RCC 7860 (cell line): ENCODE data around the gene TAF7L.
"Not testable (repeated sequence)": the region's sequence is repeated elsewhere in the genome, so short reads cannot be mapped to it uniquely, and the experiment has no call there.

Source experiments
- DNase-seq: peaks from one replicate; pipeline ENCODE4 v3.0.0-alpha.2; 2015; ENCODE audit warnings: low spot score
- FAIRE-seq: peaks from 2 replicates; lab custom pipeline; 2012; peaks lifted over from hg19 to GRCh38; lab: Jason Lieb, UNC

The TAF7L gene, protein sequence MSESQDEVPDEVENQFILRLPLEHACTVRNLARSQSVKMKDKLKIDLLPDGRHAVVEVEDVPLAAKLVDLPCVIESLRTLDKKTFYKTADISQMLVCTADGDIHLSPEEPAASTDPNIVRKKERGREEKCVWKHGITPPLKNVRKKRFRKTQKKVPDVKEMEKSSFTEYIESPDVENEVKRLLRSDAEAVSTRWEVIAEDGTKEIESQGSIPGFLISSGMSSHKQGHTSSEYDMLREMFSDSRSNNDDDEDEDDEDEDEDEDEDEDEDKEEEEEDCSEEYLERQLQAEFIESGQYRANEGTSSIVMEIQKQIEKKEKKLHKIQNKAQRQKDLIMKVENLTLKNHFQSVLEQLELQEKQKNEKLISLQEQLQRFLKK

DNA sequence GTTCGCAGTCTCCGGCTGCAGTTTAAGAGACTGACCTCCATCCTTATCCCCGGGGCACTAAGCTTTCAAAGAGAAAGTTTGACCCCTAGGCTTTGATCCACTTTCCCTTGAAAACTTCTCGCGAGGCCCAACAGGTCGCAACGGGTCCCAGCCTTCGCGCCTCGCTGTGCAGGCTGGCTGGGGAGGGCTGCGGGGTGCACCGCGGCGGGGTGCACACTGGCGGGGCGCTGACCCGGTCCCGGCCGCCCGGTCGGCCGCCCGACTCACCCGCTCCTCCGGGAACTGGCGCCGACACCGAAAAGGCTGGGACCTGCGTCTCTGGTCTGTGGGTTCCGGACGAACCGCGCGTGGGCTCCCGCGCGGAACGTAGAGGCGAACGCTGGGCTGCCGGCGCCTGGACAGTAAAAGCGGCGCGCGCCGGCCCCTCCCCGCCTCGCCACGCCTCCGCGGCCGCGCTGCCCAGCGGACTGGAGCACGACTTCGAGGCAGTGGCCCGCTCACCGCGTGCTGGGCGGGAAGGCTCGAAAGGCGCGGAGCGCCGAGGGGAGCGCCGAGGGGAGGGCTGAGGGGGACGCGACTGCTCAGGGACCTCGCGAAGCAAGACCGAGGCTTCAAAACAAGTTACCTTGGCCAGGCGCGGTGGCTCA is at the start of gene TAF7L:
Gene TAF7L, minus strand, starts transcription at position 378 of the 647 bp plus-strand sequence. CDS start 3,791 bp downstream, outside the sequence.
- no peak for DNase-seq
- no peak for FAIRE-seq

DNA sequence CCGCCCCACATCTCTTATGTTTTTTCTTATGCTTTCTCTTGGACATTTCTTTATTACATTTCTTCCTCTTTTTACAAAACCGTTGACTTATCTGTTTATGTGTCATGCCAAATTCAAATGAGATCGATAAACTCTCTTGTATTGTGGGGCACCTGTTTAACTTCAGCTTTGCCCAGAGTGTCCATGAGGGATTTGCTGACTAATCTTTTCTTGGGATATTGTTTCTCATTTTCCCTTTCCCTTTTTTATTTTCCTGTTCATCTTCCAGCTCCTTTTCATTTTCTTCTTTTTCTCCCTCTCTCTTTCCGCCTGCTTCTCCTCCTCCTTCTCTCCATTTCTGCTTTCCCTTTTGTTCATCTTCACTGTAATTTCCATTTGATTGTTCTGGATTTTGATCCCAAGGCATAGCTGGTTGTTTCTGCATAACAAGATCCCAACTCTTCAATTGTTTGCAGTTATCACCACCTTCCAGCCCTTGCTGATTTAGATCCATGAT is 46.7 kb upstream of the TAF7L start:
- no peak for FAIRE-seq
- no peak for DNase-seq

DNA sequence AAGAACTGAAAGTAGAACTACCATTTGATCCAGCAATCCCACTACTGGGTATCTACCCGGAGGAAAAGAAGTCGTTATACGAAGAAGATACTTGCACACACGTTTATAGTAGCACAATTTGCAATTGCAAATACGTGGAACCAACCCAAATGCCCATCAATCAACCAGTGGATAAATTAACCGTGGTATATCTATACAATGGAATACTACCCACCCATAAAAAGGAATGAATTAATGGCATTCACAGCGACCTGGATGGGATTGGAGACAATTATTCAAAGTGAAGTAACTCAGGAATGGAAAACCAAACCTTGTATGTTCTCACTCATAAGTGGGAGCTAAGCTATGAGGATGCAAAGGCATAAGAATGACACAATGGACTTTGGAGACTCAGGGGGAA is 43.2 kb upstream of the TAF7L start:
- FAIRE-seq, DNase-seq: not testable (repeated sequence)

DNA sequence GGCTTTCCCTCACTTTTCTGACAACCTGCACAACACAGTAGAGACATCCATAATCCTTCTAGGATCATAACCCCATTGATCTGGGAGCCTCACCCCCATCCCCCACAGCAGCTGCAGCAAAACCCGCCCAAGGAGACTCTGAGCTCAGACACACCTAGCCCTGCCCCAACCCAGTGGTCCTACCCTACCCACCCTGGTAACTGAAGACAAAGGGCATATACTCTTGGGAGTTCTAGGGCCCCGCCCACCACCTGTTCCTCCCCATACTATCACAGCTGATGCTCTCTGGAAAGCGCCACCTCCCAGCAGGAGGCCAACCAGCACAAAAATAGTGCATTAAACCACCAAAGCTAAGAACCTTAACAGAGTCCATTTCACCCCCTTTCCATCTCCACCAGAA is 35.5 kb upstream of the TAF7L start:
- not testable (repeated sequence) for FAIRE-seq

DNA sequence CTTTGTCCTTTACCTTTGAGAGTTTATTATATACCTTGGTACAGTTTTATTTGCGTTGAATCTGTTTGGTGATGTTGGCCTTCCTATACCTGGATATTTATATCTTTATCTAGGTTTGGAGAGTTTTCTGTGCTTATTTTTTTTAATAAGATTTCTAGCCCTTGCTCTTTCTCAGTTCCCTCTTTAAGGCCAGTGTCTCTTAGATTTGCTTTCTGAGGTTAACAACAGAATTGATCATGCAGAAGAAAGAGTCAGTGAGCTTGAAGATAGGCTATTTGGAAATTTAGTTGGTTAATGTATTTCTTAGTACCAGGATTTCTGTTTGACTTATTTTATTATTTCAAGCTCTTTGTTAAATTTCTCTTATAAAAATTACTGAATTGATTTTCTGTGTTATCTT is 12.7 kb upstream of the TAF7L start:
- no peak for DNase-seq
- no peak for FAIRE-seq

More for the DNA sequence above, 35.5 kb upstream of the TAF7L start:
- DNase-seq = not testable (repeated sequence)

DNA sequence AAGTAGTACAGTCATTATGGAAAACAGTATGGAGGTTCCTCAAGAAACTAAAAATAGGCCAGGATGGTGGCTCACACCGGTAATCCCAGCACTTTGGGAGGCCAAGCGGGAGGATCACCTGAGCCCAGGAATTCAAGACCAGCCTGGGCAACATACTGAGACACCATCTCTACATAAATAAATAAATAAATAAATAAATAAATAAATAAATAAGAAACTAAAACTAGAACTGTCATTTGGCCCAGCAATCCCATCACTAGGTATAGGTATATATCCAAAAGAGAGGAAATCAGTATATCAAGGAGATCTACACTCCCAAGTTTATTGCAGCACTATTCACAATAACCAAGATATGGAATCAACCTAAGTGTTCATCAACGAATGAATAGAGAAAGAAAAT is 4.5 kb upstream of the TAF7L start:
- DNase-seq, FAIRE-seq: not testable (repeated sequence)

DNA sequence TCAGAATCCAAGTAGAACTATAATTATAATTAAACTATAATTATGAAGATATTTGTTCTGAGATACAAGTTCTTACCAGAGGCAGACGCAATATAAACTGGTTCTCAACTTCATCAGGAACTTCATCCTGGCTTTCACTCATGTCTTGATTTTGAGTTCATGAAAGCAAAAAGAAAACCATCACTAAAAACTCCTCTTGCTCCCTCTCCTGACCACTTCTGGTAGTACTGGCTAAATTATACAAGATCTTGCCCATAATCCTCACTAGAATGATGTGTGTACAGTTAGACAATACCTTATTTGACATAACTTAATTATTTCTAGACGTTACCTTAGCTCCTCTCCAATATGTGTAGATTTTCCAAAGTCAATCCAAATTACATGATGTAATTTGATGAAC is 3.7 kb downstream of the TAF7L start:
- FAIRE-seq (peak; percentile 65), DNase-seq (peak; percentile 21)

DNA sequence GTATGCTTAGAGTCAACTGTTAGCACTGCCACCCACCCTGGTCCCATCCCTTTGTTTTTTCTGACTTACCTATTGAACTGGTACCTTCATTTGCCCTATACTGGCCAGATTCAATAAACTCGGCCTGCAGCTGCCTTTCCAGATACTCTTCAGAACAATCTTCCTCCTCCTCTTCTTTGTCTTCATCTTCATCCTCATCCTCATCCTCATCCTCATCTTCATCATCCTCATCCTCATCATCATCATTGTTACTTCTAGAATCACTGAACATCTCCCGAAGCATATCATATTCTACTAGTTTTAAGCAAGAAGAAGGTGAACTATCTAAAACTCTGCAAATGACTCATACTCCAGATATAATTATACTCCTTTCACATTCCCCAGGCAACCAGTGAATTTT is 14.9 kb downstream of the TAF7L start:
- no peak for DNase-seq
- no peak for FAIRE-seq

DNA sequence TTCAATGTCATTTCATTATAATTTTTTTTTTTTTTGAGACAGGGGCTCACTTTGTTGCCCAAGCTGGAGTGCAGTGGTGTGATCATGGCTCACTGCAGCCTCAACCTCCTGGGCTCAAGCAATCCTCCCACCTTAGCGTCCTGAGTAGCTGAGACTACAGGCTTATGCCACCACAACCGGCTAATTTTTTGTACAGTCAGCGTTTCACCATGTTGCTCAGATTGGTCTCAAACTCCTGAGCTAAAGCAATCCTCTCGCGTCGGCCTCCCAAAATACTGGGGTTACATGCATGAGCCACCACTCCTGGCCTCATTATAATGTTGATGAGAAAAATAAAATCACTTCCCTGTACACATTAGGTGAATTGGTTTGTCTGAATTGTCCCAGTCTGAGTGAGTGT is 16.9 kb downstream of the TAF7L start:
- FAIRE-seq (no peak), DNase-seq (no peak)

DNA sequence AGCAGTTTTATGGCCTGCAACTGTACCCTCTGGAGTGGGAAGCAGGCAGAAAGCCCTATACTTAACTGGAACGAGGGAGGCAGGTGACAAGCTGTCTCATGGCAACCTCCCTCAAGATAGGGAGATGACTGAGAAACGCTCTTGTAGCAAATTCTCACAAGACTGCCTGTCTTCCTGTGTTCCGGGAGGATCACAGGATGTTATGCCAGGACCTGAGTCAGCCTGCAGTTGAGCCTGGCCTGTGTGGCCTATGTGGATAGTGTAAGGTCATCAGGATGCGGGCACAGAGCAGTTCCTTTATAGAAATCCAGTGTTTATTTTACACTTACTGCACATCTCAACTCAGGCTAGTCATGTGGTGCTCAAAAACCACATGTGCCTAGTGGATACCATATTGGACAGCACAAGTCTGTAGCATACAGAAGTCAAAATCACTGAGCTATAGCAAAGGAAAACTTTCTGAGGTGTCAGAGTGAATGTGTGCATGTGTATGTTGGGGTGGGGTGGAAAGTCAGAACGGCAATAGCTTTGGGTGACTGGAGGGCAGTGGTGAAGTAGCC is 25.2 kb downstream of the TAF7L start:
- DNase-seq = peak; percentile 67

DNA sequence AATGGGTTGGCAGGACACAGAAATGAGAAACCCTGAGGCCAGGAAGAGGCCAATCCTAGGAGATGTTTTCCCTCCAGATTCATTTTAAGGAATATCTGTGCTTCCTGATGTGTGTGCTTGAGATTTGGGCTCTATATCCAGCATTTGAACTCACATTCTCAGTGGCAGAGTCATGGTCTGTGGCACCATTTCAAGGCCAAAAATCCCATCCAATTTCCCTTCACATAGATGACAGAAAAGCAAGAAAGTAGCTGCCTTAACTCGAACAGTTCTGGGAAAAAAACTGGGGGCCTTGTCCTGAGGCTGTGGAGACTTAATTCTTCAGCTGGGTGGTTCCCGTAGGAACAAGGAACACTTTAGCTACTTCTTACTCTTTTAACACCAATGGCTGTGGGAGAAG is 27.4 kb downstream of the TAF7L start:
- no peak for FAIRE-seq
- no peak for DNase-seq

More for the DNA sequence above, 25.2 kb downstream of the TAF7L start:
- FAIRE-seq = peak; percentile 40

DNA sequence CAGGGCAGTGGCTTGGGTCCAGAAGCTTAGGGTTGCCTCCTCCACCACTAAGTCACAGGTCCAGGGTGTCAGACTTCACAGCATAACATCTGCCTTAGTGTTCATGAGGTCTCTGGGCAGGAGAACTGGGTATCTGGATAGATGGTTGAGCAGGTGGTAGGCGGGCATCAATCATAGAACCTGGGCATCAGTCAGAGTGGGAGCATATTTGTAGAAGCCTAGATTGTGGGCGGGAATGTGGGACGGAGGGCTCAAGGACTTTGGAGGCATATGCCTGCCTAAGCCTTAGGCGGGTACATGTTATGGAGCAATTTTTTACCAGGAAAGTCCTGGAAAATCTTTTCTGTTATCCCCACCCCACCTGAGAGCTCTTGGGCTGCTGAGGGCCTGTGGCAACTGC is 28.5 kb downstream of the TAF7L start:
- FAIRE-seq = no peak
- no peak for DNase-seq

DNA sequence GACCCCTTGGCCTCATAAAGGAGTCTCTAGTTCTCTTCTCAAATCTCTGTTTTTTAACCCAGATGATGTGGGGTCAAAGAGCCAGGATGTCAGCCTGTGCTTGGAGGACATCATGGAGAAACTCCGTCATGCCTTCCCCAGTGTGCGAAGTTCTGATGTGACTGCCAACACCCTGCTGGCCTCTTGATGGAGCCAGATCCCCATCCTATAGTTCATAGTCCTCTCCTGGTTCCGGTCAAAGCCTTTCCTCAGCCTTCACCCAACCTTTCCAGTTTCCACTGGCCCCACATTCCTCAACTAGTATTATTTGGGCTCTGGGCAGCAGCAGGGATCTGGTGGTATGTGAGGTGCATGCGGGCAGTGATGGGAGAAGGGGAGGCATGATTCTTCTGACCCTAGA is 30.7 kb downstream of the TAF7L start:
- FAIRE-seq = no peak
- DNase-seq = no peak

DNA sequence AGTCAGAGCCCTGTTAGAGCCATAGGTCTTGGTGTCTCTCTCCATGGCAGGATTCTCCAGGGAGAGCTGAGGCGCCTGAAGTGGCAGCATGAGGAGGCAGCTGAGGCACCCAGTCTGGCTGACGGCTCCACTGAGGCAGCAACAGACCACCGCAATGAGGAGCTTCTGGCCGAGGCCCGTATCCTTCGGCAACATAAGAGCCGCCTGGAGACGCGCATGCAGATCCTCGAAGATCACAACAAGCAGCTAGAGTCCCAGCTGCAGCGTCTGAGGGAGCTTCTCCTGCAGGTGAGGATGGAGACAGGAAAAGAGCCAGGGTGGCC is 32.9 kb downstream of the TAF7L start:
- FAIRE-seq (no peak), DNase-seq (no peak)

DNA sequence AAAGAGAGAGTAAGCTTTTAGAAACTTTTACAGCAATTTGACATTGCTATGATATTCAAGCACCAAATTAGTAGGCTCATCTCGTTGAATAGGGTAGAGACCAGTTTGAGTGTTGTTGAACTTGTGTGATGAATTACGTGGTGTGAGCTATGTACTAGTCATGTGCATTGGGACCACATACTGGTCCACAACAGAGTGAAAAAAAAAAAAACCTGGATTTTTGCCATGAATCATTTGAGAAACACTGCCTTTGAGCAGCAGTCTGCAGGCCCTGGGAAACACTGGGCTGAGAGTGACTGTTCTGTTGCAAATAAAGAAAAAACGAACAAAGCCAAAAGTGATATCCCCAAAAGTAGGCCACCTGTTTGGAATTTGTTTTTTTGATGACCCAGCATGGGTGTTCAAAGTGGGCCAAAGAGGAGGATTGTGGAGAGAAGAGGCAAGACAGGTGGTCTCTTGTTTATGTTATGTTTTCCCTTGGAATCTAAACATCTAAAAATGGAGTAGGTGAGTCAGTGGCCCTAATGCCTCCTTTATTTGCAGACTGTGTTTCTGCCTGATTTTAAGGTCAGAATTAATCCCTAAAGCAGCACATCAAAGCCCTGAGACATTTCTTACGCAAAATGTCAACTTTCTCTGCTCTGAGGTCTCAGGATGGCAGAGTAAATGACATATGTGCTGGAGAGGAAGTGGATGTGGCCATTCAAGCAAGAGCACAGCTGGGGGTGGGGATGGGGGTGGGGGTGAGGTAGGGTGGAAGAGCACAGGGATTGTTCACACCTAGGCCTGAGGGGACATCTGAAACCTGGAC is 33.5 kb downstream of the TAF7L start:
- DNase-seq = no peak
- no peak for FAIRE-seq

DNA sequence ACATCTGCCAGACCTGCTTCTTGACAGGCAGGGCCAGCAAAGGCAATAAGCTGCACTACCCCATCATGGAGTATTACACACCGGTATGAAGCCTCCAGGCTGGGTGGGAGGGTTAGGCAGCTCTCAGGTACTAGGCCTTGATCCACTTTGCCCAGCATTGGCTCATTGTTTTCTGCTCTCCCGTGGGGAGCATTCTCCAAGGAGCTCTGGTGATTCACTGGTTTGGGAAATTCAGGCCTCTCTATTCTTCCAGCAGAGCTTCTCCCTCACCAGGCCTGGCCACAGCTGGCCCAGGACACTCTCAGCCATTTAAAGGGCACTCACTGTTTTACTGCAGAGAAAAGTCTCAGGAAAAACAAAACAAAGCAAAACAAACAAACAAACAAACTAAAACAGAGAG is 38.5 kb downstream of the TAF7L start:
- DNase-seq (no peak), FAIRE-seq (no peak)

DNA sequence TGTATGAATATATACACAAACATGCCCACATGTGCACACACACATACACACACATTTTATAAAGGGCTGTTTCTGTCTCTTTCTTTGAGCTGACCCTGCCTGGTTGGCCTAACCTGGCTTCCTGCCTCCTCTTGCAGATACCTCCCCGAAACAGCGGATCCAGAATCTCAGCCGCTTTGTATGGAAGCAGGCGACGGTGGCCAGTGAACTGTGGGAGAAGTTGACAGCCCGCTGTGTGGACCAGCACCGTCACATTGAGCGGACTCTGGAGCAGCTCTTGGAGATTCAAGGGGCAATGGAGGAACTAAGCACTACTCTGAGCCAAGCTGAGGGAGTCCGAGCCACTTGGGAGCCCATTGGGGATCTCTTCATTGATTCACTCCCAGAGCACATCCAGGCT is 49.6 kb downstream of the TAF7L start:
- no peak for DNase-seq
- no peak for FAIRE-seq

DNA sequence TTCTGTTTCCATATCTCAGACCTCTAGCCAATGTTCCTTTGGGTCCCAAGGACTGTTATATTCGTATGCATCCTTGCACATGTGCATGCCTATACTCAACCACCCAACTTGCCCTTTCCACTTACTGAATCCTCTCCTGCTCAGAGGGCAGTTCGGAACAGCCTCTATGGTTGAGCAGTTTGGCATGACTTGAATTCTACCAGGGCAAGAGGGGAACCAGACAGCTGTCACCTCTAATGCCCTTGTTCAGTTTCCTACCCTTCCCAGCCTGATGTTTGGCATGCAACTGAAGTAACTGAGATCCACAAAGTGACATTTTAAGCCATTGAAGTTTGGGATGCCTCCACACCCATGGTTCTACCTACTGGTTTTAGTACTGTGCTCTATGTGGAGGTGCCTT is 54.1 kb downstream of the TAF7L start:
- FAIRE-seq (no peak), DNase-seq (no peak)

DNA sequence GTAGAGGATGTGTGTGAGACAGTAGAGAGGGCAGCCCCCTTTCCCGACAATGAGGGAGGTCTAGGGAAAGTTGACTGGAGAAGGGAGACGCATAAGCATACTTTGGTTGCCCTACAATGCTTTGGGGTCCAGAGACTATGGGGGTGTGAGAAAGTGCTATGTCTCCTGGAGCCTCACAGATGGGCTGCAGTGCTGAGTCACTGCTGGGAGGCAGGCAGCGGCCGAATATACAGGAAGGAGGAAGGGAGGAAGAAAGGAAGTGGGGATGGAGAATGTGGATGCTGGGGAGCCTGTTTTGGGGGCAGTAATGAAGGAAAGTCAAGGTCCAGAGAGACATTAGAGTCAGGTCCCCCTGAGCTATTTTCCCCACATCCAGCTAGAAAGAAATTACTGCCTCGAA is 58.8 kb downstream of the TAF7L start:
- FAIRE-seq (no peak), DNase-seq (no peak)

DNA sequence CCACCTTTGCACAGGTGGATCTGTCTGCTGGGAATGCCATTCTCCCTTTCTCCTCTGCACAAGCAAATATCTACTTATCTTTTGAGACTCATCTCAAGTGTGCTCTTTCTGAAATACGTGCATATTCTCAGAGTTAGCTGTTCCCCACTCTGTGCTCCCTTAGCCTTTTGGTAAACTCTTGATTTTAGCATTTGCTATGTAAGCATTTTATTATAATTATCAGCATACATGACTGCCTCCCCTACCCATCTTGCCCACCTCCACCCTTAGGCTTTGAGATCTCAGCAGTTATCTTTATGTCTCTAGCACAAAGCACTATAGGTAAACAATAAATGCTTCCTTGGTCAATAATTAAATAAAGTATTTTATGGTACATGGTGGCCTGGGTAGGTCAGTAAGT is 60.1 kb downstream of the TAF7L start:
- DNase-seq (no peak), FAIRE-seq (no peak)

DNA sequence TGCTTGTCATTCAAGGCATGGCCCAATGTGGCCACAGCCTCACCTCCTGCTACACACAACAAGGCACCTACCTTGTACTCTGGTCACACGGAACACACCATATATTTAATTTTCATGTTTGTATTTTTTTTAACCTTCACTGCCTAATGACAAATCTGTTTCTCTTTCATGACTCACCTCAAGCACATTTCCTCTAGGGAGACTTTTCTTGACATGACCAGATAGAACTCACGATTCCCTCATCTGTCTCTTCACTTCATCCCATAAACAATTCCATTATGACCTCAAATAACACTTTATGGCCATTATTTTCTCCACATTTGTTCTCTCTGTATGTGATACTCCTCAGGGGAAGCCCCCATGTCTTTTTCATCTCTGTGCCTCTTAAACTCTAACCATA is 60.5 kb downstream of the TAF7L start:
- DNase-seq (no peak), FAIRE-seq (no peak)
